ENCODE data around the gene DND1.
A peak's percentile ranks its signal among the peaks of the same experiment; 100 is the strongest.
"Not testable (repeated sequence)": the region's sequence is repeated elsewhere in the genome, so short reads cannot be mapped to it uniquely, and the experiment has no call there.

The DND1 gene

DNA sequence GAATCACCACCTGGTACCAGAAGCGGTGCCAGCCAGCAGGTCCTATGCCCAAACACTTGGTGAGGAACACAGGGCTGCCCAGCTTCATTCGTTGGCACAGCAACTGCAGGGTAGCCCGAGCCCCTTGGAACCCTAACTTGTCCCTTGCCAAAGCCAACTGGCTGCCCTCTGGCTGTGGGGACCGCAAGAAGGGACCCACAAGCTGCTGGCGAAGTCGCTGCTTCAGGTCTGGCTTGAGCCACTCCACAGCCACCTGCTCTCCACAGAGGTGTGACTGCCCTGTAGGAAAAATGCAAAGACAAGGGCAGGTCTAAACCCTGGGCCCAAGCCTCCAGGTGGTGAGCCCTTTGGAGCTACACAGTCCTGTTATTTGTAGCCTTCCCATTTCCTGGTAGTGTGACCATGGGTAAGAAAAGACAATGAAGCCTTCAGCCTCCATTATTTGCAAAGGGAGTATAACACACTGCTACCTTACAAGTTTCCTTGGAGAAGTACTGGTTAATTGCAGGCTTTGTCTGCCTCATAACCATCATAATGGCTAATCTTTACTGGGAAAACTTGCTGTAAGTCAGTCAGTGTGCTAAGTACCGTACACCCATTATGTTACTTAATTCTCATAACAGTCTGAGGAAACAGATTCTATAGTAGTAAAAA, 1.8 kb downstream of the DND1 start:
- DNase-seq, result no peak

DNA sequence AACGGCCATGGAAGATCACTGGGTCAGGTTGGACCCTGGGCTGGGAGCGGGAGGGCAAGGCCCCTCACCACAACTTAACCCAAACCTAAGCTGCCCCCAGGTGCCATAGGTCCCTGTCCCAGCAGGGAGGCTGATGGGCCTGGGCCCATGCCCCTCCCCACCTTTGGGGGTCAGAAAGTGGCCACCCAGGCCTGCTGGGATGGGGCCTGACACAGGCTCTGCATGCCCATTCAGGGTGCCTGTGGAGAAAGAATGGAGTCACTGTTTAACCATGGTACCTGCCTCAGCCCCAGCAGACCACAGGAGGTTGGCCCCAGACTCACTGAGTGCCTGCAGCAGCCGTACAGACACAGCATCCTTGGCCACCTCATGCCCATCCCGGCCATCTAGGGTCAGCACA, 2.3 kb downstream of the DND1 start:
- not testable (repeated sequence) for DNase-seq

DNA sequence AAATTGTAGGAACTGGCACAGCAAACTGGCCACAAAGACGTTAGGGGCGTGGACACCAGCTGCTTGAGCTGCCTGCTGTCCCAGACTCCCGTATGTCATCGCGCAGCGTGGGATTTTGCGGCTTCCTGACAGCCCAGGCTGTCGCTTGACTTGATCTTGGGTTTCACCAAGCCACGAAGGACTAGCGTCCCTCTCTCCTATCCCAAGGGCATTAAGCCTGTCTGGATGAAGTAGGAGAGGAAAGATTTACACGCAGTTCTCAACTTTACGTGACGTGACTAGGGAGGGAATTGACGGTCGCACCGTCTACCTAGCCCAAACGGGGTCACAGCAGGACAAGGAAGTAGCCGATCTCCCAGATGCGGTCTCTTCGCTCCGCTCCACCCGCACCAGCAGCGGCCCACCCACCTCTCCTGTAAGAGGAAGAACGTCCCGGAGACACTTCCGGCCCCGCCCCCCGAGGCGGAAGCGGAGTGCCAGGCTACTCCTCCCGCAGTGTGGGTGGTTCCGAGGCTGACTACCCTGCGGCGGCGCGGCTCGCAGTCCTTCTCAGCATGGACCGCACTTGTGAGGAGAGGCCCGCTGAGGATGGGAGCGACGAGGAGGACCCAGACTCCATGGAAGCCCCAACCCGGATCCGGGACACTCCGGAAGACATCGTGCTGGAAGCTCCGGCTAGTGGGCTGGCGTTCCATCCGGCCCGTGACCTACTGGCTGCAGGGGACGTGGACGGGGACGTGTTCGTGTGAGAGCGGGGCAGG, 8.8 kb downstream of the DND1 start, which contains the start of gene WDR55:
Gene WDR55, plus strand, starts transcription at position 546 of the 761 bp plus-strand sequence. Its CDS starts 9 bp downstream, at position 555.
- peak; percentile 95 for DNase-seq

DNA sequence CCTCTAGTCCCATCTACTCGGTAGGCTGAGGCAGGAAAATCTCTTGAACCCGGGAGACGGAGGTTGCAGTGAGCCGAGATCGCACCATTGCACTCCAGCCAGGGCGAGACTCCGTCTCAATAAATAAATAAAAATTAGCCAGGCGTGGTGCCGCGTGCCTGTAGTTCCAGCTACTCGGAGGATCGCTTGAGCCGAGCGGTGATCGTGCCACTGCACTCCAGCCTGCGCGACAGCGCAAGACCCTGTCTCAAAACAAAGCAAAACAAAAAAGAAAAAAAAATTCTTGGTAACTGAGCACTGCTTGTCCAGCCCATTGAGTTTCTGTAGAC, 9.4 kb downstream of the DND1 start:
- no peak for DNase-seq

DNA sequence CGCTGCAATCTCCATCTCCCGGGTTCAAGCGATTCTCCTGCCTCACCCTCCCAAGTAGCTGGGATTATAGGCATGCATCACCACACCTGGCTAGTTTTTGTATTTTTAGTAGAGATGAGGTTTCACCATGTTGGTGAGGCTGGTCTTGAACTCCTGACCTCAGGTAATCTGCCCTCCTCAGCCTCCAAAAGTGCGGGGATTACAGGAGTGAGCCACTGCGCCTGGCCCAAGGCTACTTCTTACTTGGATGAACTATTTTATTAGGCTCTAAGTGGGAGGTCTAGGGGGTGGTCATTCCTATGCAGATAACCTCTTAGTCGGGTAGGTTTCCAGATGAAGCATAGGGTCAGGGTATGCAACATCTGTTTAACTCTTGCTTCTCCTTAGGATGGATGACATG, 13.0 kb downstream of the DND1 start:
- DNase-seq, result not testable (repeated sequence)

DNA sequence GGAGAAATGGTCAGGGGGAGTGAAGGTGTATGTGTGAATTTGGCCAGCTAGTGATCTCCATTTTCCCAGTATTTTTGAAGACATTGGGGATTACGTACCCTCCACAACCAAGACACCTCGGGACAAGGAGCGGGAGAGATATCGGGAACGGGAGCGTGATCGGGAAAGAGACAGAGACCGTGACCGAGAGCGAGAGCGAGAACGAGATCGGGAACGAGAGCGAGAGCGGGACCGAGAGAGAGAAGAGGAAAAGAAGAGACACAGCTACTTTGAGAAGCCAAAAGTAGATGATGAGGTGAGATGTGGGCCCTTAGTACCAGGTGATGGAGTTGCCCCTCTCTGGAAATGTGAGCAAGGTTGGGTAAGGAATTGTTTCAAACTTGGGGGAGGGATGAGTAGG, 14.5 kb downstream of the DND1 start:
- no peak for DNase-seq

DNA sequence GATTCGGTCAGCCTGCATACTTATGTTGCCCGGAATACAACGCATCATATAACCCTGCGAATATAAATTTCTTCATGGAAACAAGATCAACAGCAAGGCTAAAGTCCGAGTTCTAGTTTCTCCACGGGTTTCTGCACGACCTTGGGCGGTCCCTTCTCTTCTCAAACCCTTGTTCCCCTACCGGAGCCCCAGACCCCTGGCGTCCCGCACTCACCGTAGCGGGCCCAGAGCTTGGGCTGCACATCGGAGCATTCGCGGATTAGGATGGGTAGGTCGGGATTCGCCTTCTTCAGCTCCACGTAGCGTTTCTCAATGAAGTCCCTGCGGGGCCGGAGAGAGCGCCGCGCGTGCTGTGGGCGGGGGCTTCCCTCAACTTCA, 26.3 kb downstream of the DND1 start:
- DNase-seq, result no peak

DNA sequence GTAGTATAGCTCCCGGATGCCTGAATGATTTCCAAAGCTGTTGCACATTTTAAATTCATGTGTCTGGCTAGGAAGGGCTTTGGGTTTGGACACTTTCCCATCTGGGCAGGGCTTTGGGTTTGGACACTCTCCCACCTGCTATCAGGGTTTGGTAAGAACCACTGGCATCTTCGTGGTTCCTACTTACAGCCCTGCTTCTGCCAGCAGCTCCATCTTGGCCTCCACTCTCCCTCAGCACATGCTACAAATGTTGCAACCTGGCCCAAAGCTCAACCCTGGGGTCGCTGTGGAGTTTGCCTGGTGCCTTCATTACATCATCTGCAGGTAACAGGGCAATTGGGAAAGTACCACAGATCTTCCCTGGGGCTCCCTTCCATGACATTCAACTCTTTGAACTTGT, 30.7 kb downstream of the DND1 start:
- DNase-seq, result no peak

DNA sequence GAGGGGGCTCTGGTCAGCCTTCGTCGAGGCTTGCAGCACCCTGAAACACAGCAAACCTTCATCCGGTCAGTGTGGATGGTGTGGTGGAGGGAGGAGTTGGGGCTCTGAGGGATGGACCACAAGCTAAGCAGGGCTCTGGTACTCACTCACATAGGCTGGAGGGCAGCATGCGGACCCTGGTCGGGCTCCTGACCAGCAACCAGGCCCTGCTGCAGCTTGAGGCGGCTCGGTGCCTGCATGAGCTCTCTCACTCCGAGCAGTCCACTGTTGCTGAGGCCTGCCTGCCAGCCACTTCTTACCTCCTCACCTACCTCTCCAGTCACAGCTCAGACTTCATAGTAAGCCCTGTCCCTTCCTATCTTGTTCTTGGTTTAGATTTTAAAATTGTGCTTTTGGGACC, 31.7 kb downstream of the DND1 start:
- no peak for DNase-seq

DNA sequence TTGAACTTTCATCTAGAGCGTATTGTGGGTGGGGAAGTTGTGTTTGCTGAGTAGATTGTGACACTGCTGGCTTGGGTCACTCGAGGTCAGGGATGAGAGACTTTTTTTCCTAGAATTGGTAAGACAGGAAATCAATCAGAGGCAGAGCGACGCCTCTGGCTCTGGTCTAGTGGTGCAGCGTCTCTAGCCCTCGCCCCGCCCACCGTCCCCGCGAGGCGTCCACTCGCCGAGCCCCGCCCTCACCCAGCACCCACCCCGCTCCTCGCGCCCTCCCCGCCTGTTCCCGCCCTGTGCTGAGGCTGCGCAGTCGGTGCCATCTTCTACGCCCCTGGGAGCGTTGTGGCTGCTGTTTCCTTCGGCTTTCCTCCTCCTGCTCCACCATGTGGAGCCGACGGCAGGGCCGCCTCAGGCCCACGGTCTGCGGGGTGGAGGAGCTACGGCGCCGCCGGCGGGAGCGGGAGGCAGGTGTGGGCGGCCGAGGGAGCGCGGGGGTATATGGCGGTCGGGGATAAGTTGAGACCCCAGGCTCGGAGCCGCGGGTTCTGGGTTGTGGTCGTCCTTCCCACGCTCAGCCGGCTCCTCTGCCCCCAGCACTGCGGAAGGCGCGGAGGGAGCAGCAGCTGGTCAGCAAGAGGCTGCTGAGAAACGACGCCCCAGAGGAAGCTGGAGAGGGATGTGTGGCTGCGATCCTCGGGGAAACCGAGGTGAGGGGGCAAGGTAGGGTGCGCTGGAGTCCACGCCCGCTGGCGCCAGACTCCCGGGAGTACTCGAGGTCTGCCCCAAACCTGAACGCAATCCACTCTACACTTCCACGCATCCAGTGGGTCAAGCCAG, 34.0 kb downstream of the DND1 start, which contains the start of gene TMCO6:
Gene TMCO6, plus strand, starts transcription at position 304 of the 834 bp plus-strand sequence. Its CDS starts 77 bp downstream, at position 381.
- peak; percentile 93 for DNase-seq

DNA sequence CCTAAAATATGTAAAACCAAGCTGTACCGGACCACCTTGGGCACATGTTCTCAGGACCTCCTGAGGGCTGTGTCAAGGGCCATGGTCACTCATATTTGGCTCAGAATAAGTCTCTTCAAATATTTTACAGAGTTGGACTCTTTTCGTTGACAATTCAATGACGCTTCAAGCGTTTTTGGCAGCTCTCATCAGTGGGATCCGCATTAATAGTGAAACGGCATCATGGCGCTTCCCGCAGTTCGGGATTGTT, 34.6 kb downstream of the DND1 start:
- not testable (repeated sequence) for DNase-seq

DNA sequence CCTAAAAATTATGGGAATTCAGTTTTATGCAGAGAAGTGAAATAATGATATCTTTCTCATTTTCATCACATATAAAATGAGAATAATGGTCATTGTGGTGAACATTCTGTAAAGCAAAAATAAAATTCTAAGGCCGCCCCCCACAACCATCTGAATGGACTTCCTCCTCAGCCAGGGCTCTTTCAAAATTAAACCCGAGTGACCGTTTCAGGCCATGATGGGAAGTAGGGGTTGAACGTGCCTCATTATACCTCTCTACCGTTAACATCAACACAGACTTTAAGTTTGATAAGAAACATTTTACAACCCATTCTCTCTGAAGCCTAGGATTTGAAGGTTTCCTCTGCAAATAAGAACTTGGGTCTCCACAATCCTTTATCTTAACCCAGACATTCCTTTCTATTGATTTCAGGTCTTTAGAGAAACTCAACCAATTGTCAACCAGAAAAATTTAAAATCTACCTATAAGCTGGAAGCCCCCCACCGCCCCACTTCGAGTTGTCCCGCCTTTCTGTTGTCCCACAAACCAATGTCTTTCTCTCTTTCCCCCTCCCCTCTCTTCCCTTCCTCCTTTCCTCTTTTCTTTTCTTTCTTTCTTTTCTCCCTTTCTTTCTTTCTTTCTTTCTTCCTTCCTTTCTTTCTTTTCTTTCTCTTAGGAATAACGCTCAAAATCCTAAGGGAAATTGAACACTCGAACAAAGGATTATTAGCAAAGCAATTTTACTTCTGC, 35.8 kb downstream of the DND1 start:
- no peak for DNase-seq

DNA sequence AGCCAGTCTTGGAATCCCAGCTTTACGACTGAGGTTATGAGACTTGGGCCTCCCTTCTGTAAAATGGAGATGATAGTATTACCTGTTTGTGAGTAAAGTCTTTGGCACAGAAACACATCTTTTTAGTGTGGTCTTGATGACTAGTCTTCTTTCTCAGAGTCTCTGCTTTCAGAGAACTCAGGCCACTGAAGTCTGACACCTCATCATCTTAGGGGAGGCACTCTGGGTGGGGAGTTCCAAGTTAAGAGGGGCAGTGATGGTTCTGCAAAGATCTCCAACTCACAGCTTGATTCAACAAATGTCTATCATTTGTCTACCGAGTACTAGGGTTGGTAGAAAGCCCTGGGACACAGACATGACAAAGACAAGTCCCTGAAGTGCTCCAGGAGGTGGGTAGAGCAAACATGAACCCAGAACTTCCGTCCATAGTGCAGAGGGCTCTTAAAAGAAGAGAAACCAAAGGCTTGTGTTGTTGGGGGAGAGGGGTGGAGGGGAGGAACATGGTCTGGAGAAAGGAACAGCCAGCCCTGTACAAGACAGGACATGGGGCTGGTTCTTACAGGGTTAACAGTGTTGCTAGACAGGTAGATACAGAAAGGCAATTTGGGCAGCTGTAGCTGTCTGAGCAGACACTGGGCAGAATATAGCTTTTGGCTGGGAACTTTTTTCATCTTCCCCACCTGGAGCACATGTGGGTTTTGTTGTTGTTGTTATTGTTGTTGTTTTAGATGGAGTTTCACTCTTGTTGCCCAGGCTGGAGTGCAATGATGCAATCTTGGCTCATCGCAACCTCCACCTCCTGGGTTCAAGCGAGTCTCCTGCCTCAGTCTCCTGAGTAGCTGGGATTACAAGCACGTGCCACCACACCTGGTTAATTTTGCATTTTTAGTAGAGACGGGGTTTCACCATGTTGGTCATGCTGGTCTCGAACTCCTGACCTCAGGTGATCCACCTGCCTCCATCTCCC, 37.8 kb downstream of the DND1 start:
- DNase-seq, result no peak

DNA sequence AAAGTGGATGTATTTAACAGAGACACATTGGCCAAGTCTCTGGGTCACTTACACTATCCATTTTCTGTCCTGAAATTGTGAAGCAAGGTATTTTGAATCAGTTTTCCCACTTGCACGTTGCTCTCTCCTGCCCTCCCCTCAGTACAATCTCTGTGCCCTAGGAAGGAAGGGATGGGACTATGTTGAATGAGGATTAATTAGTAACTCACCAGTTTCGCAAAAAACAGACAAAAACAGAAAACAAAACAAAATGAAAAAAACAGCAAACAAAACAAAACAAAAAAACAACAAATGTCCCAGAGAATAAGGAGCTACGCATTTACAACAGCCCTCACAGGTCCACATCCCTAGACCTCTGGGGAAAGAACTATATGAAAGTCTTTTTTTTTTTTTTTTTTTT, 39.3 kb downstream of the DND1 start:
- DNase-seq, result no peak

DNA sequence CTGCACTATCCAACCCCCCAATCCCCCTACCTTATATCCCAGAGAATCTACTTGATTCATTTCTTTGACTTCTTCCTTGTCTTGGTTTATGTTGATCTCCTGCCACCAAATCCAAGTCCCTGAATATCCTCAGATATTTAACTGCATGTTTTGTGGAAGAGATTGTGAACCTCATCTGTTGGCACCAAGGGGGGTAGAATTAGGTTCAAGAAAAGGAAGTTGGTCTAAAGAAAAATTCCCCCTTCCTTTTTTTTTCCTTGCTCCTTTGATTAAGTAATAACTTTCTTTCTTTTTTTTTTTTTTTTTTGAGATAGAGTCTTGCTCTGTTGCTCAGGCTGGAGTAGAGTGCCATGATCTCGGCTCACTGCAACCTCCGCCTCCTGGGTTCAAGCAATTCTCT, 39.9 kb downstream of the DND1 start:
- DNase-seq, result no peak

DNA sequence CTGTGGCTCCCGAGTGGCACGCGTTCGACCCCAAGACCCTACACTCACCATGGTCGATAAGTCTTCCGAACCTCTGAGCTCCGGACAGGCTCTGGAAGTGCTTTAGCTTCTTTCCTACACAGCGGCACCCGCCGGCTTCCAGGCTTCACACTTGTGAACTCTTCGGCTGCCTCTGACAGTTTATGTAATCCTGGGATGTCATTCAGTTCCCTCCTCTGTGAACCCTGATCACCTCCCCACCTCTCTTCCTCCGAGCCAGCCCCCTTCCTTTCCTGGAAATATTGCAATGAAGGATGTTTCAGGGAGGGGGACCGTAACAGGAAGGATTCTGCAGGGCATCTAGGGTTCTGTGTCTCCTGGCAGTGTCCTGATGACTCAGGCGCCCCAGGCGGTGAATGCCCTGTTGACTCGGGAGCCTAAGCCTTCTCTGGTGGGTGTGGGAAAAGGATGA, 40.3 kb downstream of the DND1 start, which contains the start of gene CD14:
Gene CD14, minus strand, starts transcription at position 155 of the 451 bp plus-strand sequence. Its CDS starts 104 bp downstream, at position 51.
- no peak for DNase-seq

DNA sequence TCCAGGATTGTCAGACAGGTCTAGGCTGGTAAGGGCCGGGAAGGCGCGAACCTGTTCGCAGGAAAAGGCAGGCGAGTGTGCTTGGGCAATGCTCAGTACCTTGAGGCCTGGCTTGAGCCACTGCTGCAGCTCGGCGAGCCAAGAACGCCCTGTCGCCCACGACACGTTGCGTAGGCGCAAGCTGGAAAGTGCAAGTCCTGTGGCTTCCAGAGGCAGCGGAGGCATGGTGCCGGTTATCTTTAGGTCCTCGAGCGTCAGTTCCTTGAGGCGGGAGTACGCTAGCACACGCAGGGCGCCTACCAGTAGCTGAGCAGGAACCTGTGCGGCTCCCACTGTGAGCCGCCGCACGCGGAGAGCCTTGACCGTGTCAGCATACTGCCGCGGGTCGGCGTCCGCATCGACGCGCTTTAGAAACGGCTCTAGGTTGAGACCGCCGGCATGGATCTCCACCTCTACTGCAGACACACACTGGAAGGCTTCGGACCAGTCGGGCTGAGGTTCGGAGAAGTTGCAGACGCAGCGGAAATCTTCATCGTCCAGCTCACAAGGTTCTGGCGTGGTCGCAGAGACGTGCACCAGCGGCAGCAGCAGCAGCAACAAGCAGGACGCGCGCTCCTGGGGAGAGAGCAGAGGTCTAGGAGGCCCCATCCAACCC, 40.9 kb downstream of the DND1 start:
- peak; percentile 56 for DNase-seq

DNA sequence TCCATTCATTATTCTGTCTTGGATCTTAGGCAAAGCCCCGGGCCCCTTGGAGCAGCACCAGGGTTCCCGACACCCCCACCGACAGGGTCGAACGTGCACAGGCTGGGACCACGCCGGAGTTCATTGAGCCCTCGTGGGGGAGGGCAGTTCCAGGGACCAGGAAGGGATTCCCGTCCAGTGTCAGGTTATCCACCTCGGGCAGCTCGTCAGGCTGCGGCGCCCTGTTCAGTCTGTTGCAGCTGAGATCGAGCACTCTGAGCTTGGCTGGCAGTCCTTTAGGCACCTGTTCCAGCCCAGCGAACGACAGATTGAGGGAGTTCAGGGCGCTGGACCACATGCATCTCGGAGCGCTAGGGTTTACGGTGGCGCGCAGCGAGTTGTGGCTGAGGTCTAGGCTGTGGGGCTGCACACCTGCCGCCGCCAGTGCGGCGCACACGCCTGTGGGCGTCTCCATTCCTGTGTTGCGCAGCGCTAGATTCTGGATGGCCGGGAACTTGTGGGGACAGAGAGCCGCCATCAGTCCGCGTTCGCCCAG, 41.5 kb downstream of the DND1 start:
- DNase-seq, result no peak

DNA sequence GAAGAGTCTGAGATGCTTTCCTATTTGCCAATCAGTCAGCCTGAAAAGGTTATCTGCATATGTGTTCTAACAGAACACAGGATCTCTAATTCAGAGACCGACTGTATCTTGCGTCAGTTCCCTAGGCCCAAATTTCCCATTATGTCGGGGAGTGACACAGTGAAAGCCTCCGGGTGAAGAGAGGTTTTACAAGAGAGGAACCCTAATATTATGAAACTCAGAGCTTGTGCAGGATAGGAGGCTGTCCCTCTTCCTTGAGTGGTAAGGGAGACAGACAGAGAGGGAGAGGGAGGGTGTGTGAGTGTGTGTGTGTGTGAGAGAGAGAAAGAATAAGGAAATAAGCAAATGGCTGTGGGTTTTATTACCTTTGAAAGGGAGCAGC, 42.3 kb downstream of the DND1 start:
- DNase-seq, result no peak

DNA sequence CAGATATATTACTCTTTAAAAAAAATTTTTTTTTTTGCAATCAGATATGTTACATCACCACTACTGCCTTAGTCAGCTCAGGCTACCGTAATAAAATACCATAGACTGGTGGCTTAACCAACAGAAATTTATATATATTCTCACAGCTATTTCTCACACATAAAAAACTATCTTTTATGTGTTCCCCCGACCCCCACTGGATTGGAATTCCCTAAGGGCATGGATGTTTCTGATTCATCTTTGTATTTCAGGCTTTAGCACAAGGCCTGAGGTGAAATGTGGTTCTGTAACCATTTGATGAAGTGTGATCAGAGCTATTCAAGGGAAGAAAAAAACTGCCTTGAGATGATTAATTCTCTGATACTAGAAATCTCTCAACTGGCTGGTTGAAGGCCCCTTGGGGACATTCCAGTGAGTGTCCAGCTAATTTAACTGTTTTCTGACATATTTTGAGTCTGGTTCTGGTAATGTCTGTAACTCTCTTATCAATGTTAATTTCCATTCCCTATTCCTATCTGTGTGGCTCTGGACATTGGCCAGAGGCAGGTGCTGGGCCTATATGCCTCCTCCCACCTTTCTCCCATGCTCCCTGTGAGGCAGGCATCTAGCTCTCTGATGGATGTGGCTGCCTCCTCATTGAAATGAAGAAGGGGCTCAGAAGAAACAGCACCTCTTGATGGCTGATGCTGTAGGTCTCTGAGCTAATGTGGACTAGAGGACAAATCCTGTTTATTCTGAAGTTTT, 42.9 kb downstream of the DND1 start:
- no peak for DNase-seq

Measured in central memory CD4-positive, alpha-beta T cell (primary cell).